DOHH2 (cell line): ENCODE measurements around the gene ABHD12B.

Source experiments
- H3F3A ChIP-seq: fragments of 200-600 bp; sonication (generic), shearing (Covaris generic); 2 replicates; pipeline ENCODE4 v1.6.0; 2016; ENCODE audit warnings: antibody characterized with exemption, mild to moderate bottlenecking; ENCODE audit not compliant: control insufficient read depth, insufficient read depth
- H3K27ac ChIP-seq: fragments of 200-600 bp; sonication (generic); 2 replicates; pipeline ENCODE4 v1.5.1; 2014; ENCODE audit warnings: low read depth, mild to moderate bottlenecking, low read length, moderate library complexity
- H3K27me3 ChIP-seq: fragments of 200-600 bp; sonication (generic); 2 replicates; pipeline ENCODE4 v1.6.1; 2014; ENCODE audit warnings: mild to moderate bottlenecking, low read length, mixed read lengths; ENCODE audit not compliant: control insufficient read depth
- H3K36me3 ChIP-seq: fragments of 200-600 bp; sonication (generic); 2 replicates; pipeline ENCODE4 v1.6.1; 2014; ENCODE audit warnings: mild to moderate bottlenecking, low read length, moderate library complexity, mixed read lengths; ENCODE audit not compliant: control insufficient read depth
- H3K4me1 ChIP-seq: fragments of 200-600 bp; sonication (generic); 2 replicates; pipeline ENCODE4 v1.6.1; 2014; ENCODE audit warnings: mild to moderate bottlenecking, low read length, mixed read lengths; ENCODE audit not compliant: control insufficient read depth
- H3K4me2 ChIP-seq: fragments of 200-600 bp; sonication (generic); 2 replicates; pipeline ENCODE4 v1.6.0; 2014; ENCODE audit warnings: mild to moderate bottlenecking, low read length, moderate library complexity
- H3K4me3 ChIP-seq: fragments of 200-600 bp; sonication (generic); 2 replicates; pipeline ENCODE4 v1.5.1; 2014; ENCODE audit warnings: mild to moderate bottlenecking, low read length, mixed read lengths
- H3K79me2 ChIP-seq: fragments of 200-600 bp; sonication (generic); 2 replicates; pipeline ENCODE4 v1.6.1; 2014; ENCODE audit warnings: mild to moderate bottlenecking, low read length, mixed read lengths; ENCODE audit not compliant: control insufficient read depth
- H3K9me2 ChIP-seq: fragments of 200-600 bp; sonication (generic); replicated peaks from 2 replicates; pipeline ENCODE4 v1.6.1; 2014; ENCODE audit warnings: mild to moderate bottlenecking, low read length, mixed read lengths; ENCODE audit not compliant: control insufficient read depth
- H3K9me3 ChIP-seq: fragments of 200-600 bp; sonication (generic); 2 replicates; pipeline ENCODE4 v1.6.1; 2014; ENCODE audit warnings: antibody characterized with exemption, low read length, mixed read lengths; ENCODE audit not compliant: control insufficient read depth, insufficient read depth
- H4K20me1 ChIP-seq: fragments of 200-600 bp; sonication (generic); 2 replicates; pipeline ENCODE4 v1.6.0; 2014; ENCODE audit warnings: low read depth, mild to moderate bottlenecking, antibody characterized with exemption, low read length, moderate library complexity; ENCODE audit not compliant: control insufficient read depth, insufficient read depth
- CTCF ChIP-seq: fragments of 200-600 bp; sonication (generic); IDR thresholded peaks from one replicate; pipeline ENCODE4 v1.5.1; 2014; ENCODE audit warnings: antibody characterized with exemption, mild to moderate bottlenecking, low read depth, low read length; ENCODE audit not compliant: poor library complexity, severe bottlenecking
- EZH2phosphoT487 ChIP-seq: fragments of 200-600 bp; sonication (generic); IDR thresholded peaks from 2 replicates; pipeline ENCODE4 v1.6.1; 2017; ENCODE audit warnings: borderline replicate concordance, mild to moderate bottlenecking, antibody characterized with exemption, low read length, moderate library complexity, mixed read lengths

ABHD12B gene

GRCh38 chr14:50943261-50943942, 71.5 kb downstream of the ABHD12B start:
- no peaks in the 10 kb centered on the region for H3K36me3 ChIP-seq
- H3K4me2 ChIP-seq = peak overlapping the region; percentile 95
- H3K79me2 ChIP-seq = no peaks in the 10 kb centered on the region
- peak overlapping the region; percentile 84 for H3K4me3 ChIP-seq
- TF ChIP-seq EZH2phosphoT487 = no peak
- TF ChIP-seq CTCF = no peak
- no peak overlapping the region for H3K27ac ChIP-seq
- peaks cover 3% of the 10 kb centered on the region; the same call in 1 of the 2 replicates for H3F3A ChIP-seq
- peaks cover 13% of the 10 kb centered on the region for H3K4me1 ChIP-seq
- no peaks in the 10 kb centered on the region for H4K20me1 ChIP-seq
- H3K9me3 ChIP-seq = no peaks in the 10 kb centered on the region
- H3K9me2 ChIP-seq = no peaks in the 10 kb centered on the region
- H3K27me3 ChIP-seq = peaks cover 16% of the 10 kb centered on the region

DNA sequence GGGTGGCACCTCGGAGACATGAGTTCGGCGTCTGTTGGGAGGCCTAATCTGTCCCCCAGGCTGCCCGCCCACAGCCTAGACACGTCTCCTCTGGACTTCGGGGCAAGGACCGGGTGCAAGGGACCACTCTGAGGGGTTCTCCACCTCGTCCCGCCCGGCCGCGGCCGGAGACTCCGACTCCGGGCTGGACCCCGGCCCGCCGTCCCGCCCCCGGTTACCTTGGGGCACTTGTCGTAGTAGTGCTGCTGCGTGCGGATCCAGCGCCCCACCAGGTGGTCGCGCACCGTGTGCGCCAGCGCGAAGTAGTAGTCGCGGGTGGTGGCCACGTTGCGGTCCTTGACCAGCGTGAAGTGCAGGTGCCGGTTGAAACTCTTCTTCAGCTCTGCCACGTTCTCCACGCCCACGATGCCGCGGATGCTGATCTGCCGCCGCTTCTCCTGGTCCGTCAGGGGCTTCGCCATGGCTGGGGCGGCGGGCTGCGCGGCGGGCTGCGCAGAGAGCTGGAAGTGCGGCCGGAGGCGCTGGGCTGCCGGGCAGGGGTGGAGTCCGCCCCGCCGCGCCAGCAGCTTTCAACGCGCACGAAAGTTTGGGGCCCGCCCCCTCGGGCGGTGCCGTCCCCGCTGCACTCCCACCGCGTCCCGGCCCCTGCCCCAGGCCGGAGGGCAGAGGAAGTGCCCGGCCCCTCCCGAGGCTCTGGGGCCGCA, 72.2 kb downstream of the ABHD12B start, which contains the start of gene PYGL:
PYGL (minus strand) TSS at position 541 of the 704 bp plus-strand sequence; CDS start at position 461, 80 bp downstream.
- H3K79me2 ChIP-seq = no peaks in the 10 kb centered on the region
- no peaks in the 10 kb centered on the region for H4K20me1 ChIP-seq
- no peak within 1 kb of the TSS for H3K27ac ChIP-seq
- H3K4me1 ChIP-seq = peaks cover 13% of the 10 kb centered on the region
- H3K9me2 ChIP-seq = no peaks in the 10 kb centered on the region
- peak; percentile 16 for TF ChIP-seq CTCF
- TF ChIP-seq EZH2phosphoT487 = no peak
- peaks cover 16% of the 10 kb centered on the region for H3K27me3 ChIP-seq
- H3F3A ChIP-seq = peaks cover 3% of the 10 kb centered on the region; the same call in 1 of the 2 replicates
- H3K4me3 ChIP-seq = peak within 1 kb of the TSS; percentile 84
- H3K4me2 ChIP-seq = peak within 1 kb of the TSS; percentile 95
- no peaks in the 10 kb centered on the region for H3K9me3 ChIP-seq
- H3K36me3 ChIP-seq = no peaks in the 10 kb centered on the region

DNA sequence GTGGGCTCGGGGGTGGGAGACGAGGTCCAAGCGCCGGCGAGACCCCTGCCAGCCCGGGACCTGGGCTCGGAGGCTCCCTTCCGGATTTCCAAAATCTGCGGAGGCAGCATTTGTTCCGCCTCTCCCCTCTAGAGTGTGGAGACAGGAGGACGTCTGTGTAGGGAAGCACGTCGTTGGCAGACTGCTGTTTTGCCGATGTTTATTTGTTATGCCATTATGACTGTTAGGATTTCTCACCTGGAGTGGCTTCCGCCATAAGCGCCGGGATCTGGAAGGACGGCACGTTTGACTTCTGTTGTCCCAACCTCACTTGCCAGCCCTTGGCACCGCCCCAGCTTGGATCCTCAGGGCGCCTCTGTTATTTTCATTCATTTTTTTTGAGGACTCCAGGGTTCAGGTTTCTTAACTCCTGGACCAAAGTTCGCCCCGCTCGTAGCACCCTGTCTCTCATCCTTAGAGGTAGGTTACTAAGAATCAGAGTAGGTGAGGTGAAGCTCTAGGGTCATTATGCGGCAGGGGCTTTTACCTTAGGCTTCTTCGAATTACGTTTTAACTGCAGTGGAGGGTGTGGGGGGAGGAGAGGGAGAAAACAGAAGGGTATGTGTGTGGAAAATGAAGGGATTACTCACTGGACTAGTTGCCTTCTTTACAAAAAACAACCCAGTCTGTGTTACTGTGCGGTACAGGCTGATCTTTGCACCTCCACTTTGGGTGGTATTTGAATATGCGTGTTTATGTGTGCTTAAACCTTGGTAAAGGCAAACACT, 73.0 kb downstream of the ABHD12B start:
- no peak overlapping the region for H3K27ac ChIP-seq
- no peaks in the 10 kb centered on the region for H3K79me2 ChIP-seq
- H3K36me3 ChIP-seq = no peaks in the 10 kb centered on the region
- H4K20me1 ChIP-seq = no peaks in the 10 kb centered on the region
- TF ChIP-seq CTCF (no peak), EZH2phosphoT487 (no peak)
- H3K27me3 ChIP-seq = peaks cover 16% of the 10 kb centered on the region
- H3K9me3 ChIP-seq = no peaks in the 10 kb centered on the region
- peaks cover 3% of the 10 kb centered on the region; the same call in 1 of the 2 replicates for H3F3A ChIP-seq
- no peaks in the 10 kb centered on the region for H3K9me2 ChIP-seq
- H3K4me1 ChIP-seq = peaks cover 13% of the 10 kb centered on the region
- H3K4me3 ChIP-seq = peak overlapping the region; percentile 84
- peak overlapping the region; percentile 95 for H3K4me2 ChIP-seq
